Muscle layer of colon (tissue), 2 donors: ENCODE results near the gene MUS81.
A peak's percentile ranks its signal among the peaks of the same experiment; 100 is the strongest.
"Not testable (repeated sequence)": the region's sequence is repeated elsewhere in the genome, so short reads cannot be mapped to it uniquely, and the experiment has no call there.

ENCODE experiments used
- H3K27ac ChIP-seq: one replicate; pipeline ENCODE4 v1.7.0; 2013; ENCODE audit warnings: low read depth, mild to moderate bottlenecking, low read length, moderate library complexity
- H3K27me3 ChIP-seq, 2 donors: one replicate each; pipeline ENCODE4 v1.7.0; 2013; ENCODE audit warnings: low read length in 2 of 2, mild to moderate bottlenecking in 2 of 2; ENCODE audit not compliant: insufficient read depth in 2 of 2, control insufficient read depth in 1 of 2
- H3K36me3 ChIP-seq: one replicate; pipeline ENCODE4 v1.7.0; 2013; ENCODE audit warnings: mild to moderate bottlenecking, low read length; ENCODE audit not compliant: insufficient read depth
- H3K4me1 ChIP-seq: one replicate; pipeline ENCODE4 v1.7.0; 2013; ENCODE audit warnings: mild to moderate bottlenecking, low read length; ENCODE audit not compliant: insufficient read depth
- H3K4me3 ChIP-seq, 2 donors: one replicate each; pipeline ENCODE4 v1.7.0; 2013; ENCODE audit warnings: low read length in 2 of 2, low read depth in 1 of 2, mild to moderate bottlenecking in 1 of 2, moderate library complexity in 1 of 2
- H3K9ac ChIP-seq: one replicate; pipeline ENCODE4 v1.7.0; 2013; ENCODE audit warnings: low read length
- H3K9me3 ChIP-seq: one replicate; pipeline ENCODE4 v1.7.0; 2013; ENCODE audit warnings: mild to moderate bottlenecking, low read length
- donor health status: abdominal sarcoma.
- donor health status: Adenocarcinoma of cecum.

The MUS81 gene

GRCh38 chr11:65826984-65827735 lies 33.1 kb upstream of the MUS81 start:
- Histone ChIP-seq H3K4me3 (no peak overlapping the region), H3K27me3 (no peaks in the 10 kb centered on the region), H3K27ac (no peak overlapping the region), H3K9me3 (no peaks in the 10 kb centered on the region), H3K36me3 (no peaks in the 10 kb centered on the region), H3K4me1 (no peaks in the 10 kb centered on the region), H3K9ac (no peak overlapping the region)

GRCh38 chr11:65829459-65829858 lies 30.8 kb upstream of the MUS81 start:
- H3K27me3 ChIP-seq = no peaks in the 10 kb centered on the region
- peaks cover 11% of the 10 kb centered on the region for H3K4me1 ChIP-seq
- H3K4me3 ChIP-seq = no peak overlapping the region
- H3K27ac ChIP-seq = no peak overlapping the region
- no peaks in the 10 kb centered on the region for H3K36me3 ChIP-seq
- no peaks in the 10 kb centered on the region for H3K9me3 ChIP-seq
- no peak overlapping the region for H3K9ac ChIP-seq

GRCh38 chr11:65832231-65832630 lies 28.0 kb upstream of the MUS81 start:
- not testable (repeated sequence) for H3K36me3 ChIP-seq, H3K27ac ChIP-seq

GRCh38 chr11:65833297-65834030 lies 26.8 kb upstream of the MUS81 start, which contains the start of gene SNX32:
SNX32 (plus strand) TSS chr11:65833963; CDS start chr11:65834066, 103 bp downstream.
- Histone ChIP-seq H3K36me3 (no peaks in the 10 kb centered on the region), H3K4me3 (peak within 1 kb of the TSS; percentile 65 to 76), H3K4me1 (peaks cover 15% of the 10 kb centered on the region), H3K27ac (peak within 1 kb of the TSS; percentile 48), H3K9ac (peak within 1 kb of the TSS; percentile 15), H3K9me3 (no peaks in the 10 kb centered on the region), H3K27me3 (no peaks in the 10 kb centered on the region)

More at GRCh38 chr11:65832231-65832630, 28.0 kb upstream of the MUS81 start:
- not testable (repeated sequence) for H3K9me3 ChIP-seq, H3K27me3 ChIP-seq, H3K4me3 ChIP-seq, H3K9ac ChIP-seq
- peaks cover 15% of the 10 kb centered on the region for H3K4me1 ChIP-seq

GRCh38 chr11:65834202-65834601 lies 26.0 kb upstream of the MUS81 start:
- Histone ChIP-seq H3K9me3 (no peaks in the 10 kb centered on the region), H3K9ac (no peak overlapping the region), H3K27ac (no peak overlapping the region), H3K4me3 (peak overlapping the region; percentile 65 to 76), H3K36me3 (no peaks in the 10 kb centered on the region), H3K27me3 (no peaks in the 10 kb centered on the region), H3K4me1 (peaks cover 15% of the 10 kb centered on the region)

- no peak overlapping the region for H3K4me3 ChIP-seq
- H3K27ac ChIP-seq = no peak overlapping the region
- H3K36me3 ChIP-seq = no peaks in the 10 kb centered on the region
- no peaks in the 10 kb centered on the region for H3K9me3 ChIP-seq
- H3K9ac ChIP-seq = no peak overlapping the region
- no peaks in the 10 kb centered on the region for H3K27me3 ChIP-seq
- H3K4me1 ChIP-seq = no peaks in the 10 kb centered on the region
Observed at GRCh38 chr11:65842144-65842543, 18.1 kb upstream of the MUS81 start.

GRCh38 chr11:65843811-65844210 lies 16.4 kb upstream of the MUS81 start:
- H3K36me3 ChIP-seq = no peaks in the 10 kb centered on the region
- H3K4me1 ChIP-seq = no peaks in the 10 kb centered on the region
- no peaks in the 10 kb centered on the region for H3K9me3 ChIP-seq
- H3K4me3 ChIP-seq = no peak overlapping the region
- no peaks in the 10 kb centered on the region for H3K27me3 ChIP-seq
- no peak overlapping the region for H3K27ac ChIP-seq
- H3K9ac ChIP-seq = no peak overlapping the region

GRCh38 chr11:65844231-65844872 lies 15.9 kb upstream of the MUS81 start:
- H3K36me3 ChIP-seq = no peaks in the 10 kb centered on the region
- no peaks in the 10 kb centered on the region for H3K9me3 ChIP-seq
- no peak overlapping the region for H3K4me3 ChIP-seq
- H3K4me1 ChIP-seq = no peaks in the 10 kb centered on the region
- H3K27me3 ChIP-seq = no peaks in the 10 kb centered on the region
- no peak overlapping the region for H3K27ac ChIP-seq
- H3K9ac ChIP-seq = no peak overlapping the region

- Histone ChIP-seq H3K27me3 (no peaks in the 10 kb centered on the region), H3K36me3 (peaks cover 21% of the 10 kb centered on the region), H3K4me1 (no peaks in the 10 kb centered on the region), H3K9me3 (no peaks in the 10 kb centered on the region), H3K4me3 (no peak overlapping the region), H3K27ac (no peak overlapping the region), H3K9ac (no peak overlapping the region)
Observed at GRCh38 chr11:65847746-65848145, 12.5 kb upstream of the MUS81 start.

GRCh38 chr11:65848693-65849092 lies 11.5 kb upstream of the MUS81 start:
- H3K27me3 ChIP-seq, H3K4me3 ChIP-seq, H3K9me3 ChIP-seq, H3K27ac ChIP-seq, H3K9ac ChIP-seq, H3K4me1 ChIP-seq: not testable (repeated sequence)
- peaks cover 31% of the 10 kb centered on the region for H3K36me3 ChIP-seq

GRCh38 chr11:65849366-65849765 lies 10.9 kb upstream of the MUS81 start:
- Histone ChIP-seq H3K4me1 (peaks cover 4% of the 10 kb centered on the region), H3K27me3 (no peaks in the 10 kb centered on the region), H3K36me3 (peaks cover 37% of the 10 kb centered on the region), H3K4me3 (no peak overlapping the region), H3K9me3 (no peaks in the 10 kb centered on the region), H3K9ac (no peak overlapping the region), H3K27ac (no peak overlapping the region)
